A673 (cell line): Measurements from ENCODE around the gene BRD8. TPM values are rescaled to one million over a fixed set of nuclear protein-coding genes. Genes with fewer than 3 reads are reported as not detected.
"Not testable (repeated sequence)": the region's sequence is repeated elsewhere in the genome, so short reads cannot be mapped to it uniquely, and the experiment has no call there.

Experiments
- BruUV-seq: library from RNA; stranded (reverse); fragments of 400-500 nt; replicated peaks from 2 replicates; lab custom pipeline; 2021; lab: Mats Ljungman, UMichigan
- CTCF ChIA-PET: fragments of 300-600 bp; sonication (Branson Sonifier 250); formaldehyde crosslinking; loops from one replicate; lab custom pipeline; 2022; ENCODE audit warnings: antibody characterized with exemption; lab: Charles Lee
- POLR2A ChIA-PET: fragments of 300-600 bp; sonication (Branson Sonifier 250); formaldehyde crosslinking; loops from one replicate; lab custom pipeline; 2022; ENCODE audit warnings: antibody characterized with exemption; ENCODE audit not compliant: low non-redundant PET; lab: Charles Lee
- DNase-seq: peaks from one replicate; pipeline ENCODE4 v3.0.0-alpha.2; 2015; ENCODE audit warnings: low spot score
- H3K27ac ChIP-seq: fragments of 200-600 bp; sonication (generic); 2 replicates; pipeline ENCODE4 v1.5.1; 2016; ENCODE audit warnings: mixed run types, low read depth, mild to moderate bottlenecking, mixed read lengths, antibody characterized with exemption, low read length; ENCODE audit not compliant: poor library complexity, severe bottlenecking
- H3K27me3 ChIP-seq: fragments of 200-600 bp; sonication (generic); replicated peaks from 2 replicates; pipeline ENCODE4 v1.6.1; 2017; ENCODE audit warnings: mixed run types, low read depth, mild to moderate bottlenecking, mixed read lengths, antibody characterized with exemption, low read length; ENCODE audit not compliant: insufficient read depth, poor library complexity
- H3K36me3 ChIP-seq: fragments of 200-600 bp; sonication (generic); 2 replicates; pipeline ENCODE4 v1.6.1; 2016; ENCODE audit warnings: mixed run types, mild to moderate bottlenecking, mixed read lengths, antibody characterized with exemption, low read length; ENCODE audit not compliant: insufficient read depth, poor library complexity, severe bottlenecking
- H3K4me1 ChIP-seq: fragments of 200-600 bp; sonication (generic); 2 replicates; pipeline ENCODE4 v1.6.1; 2017; ENCODE audit warnings: mixed run types, mild to moderate bottlenecking, mixed read lengths, antibody characterized with exemption, low read length; ENCODE audit not compliant: insufficient read depth, poor library complexity, severe bottlenecking
- H3K4me3 ChIP-seq: fragments of 200-600 bp; sonication (generic); 2 replicates; pipeline ENCODE4 v1.5.1; 2016; ENCODE audit warnings: low read depth, mixed run types, mild to moderate bottlenecking, mixed read lengths, low read length; ENCODE audit not compliant: poor library complexity, severe bottlenecking
- H3K9me3 ChIP-seq: fragments of 200-600 bp; sonication (generic); 2 replicates; pipeline ENCODE4 v1.6.1; 2016; ENCODE audit warnings: mixed run types, low read depth, mild to moderate bottlenecking, mixed read lengths, antibody characterized with exemption, low read length; ENCODE audit not compliant: poor library complexity, severe bottlenecking
- EZH2 ChIP-seq: fragments of 200-600 bp; sonication (generic); IDR thresholded peaks from 2 replicates; pipeline ENCODE4 v1.6.1; 2017; ENCODE audit warnings: borderline replicate concordance, low read depth, mild to moderate bottlenecking, mixed read lengths, antibody characterized with exemption, low read length; ENCODE audit not compliant: poor library complexity, severe bottlenecking
- intact Hi-C: fragments of 100-400 bp; cut with micrococcal nuclease; formaldehyde crosslinking; loops from one replicate; pipeline ENCODE4 v1.10.0; 2022; ENCODE audit not compliant: unreplicated experiment
- total RNA-seq: library from RNA; stranded (reverse); gene quantifications from 2 replicates; pipeline ENCODE4 v1.2.3, GENCODE V29; 2021
- TF ChIP-seq, protein P1 (sequence below): fragments of 300-800, 200-600 bp; sonication (generic); conservative IDR thresholded peaks from 2 replicates; pipeline ENCODE4 v1.5.1; 2017; ENCODE audit warnings: low read depth, mild to moderate bottlenecking, antibody characterized with exemption, low read length, moderate library complexity, mixed read lengths

Gene BRD8
- total RNA-seq, 1 experiment from 2014 or later, result 86.7 TPM

DNA sequence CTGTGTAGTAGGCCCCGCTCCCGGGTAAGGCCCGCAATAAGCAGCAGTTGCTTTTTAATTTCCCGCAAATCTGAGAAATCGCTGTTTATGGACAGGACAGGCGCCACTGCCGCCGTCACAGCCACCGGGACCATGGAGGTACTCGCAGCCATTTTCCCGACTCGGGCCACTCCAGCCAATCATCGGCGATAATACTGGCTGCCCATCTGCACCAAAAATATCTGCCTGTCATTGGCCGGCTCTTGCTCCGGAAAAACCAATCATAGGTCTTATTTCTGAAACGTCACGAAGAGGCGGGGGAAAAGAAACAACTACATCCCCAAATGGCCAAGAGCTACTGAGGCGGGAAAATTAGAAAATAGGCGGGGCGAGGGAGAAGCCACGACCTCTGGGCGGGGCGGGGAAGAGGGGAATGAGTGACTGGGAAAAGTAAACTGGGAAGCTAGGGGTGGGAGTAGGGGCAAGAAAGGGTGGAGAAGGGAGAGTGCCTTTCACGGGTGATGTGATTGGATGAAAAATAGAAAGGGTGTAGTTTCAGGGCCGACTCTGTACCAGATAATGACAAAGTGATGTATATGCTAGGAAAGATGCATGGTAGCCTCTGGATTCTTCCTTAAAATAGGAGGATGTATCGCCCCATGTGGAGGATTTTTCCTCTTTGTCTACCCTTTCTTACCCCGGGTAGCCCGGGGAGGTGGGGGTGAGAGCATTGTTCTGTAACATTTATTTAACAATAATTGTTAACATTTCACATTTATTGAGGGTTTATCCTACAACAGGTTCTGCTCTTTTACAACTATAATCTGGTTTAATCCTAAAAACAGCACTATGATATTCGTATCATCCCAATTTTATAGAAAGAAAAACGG, 35.0 kb upstream of the BRD8 start, which contains the start of gene CDC23:
Gene CDC23 (minus strand): TSS at position 163 of the 869 bp plus-strand sequence. CDS start 11 bp downstream, at position 152.
- no peak for TF ChIP-seq EZH2
- TF ChIP-seq, protein P1, sequence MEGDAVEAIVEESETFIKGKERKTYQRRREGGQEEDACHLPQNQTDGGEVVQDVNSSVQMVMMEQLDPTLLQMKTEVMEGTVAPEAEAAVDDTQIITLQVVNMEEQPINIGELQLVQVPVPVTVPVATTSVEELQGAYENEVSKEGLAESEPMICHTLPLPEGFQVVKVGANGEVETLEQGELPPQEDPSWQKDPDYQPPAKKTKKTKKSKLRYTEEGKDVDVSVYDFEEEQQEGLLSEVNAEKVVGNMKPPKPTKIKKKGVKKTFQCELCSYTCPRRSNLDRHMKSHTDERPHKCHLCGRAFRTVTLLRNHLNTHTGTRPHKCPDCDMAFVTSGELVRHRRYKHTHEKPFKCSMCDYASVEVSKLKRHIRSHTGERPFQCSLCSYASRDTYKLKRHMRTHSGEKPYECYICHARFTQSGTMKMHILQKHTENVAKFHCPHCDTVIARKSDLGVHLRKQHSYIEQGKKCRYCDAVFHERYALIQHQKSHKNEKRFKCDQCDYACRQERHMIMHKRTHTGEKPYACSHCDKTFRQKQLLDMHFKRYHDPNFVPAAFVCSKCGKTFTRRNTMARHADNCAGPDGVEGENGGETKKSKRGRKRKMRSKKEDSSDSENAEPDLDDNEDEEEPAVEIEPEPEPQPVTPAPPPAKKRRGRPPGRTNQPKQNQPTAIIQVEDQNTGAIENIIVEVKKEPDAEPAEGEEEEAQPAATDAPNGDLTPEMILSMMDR, result no peak
- H3K27me3 ChIP-seq, result no peaks in the 10 kb centered on the region
- CTCF ChIA-PET, result interaction anchor here (1.4 kb wide), 1 partner anchor 10 kb away, joined by 5 read pairs; no protein-coding TSS in a partner anchor
- peak within 1 kb of the TSS; percentile 83 for H3K27ac ChIP-seq
- H3K4me3 ChIP-seq, result peak within 1 kb of the TSS; percentile 97
- H3K4me1 ChIP-seq, result peaks cover 12% of the 10 kb centered on the region
- intact Hi-C loops, result loop anchor here (2.0 to 10.0 kb wide), 2 partner anchors 35 to 281 kb away; partner anchors contain the start of genes BRD8 and KIF20A
- DNase-seq, result peak; percentile 100
- no peaks in the 10 kb centered on the region for H3K9me3 ChIP-seq
- POLR2A ChIA-PET, result interaction anchor here (0.5 to 0.7 kb wide), 2 partner anchors 24 to 356 kb away, joined by 3 to 4 read pairs; no protein-coding TSS in a partner anchor
- H3K36me3 ChIP-seq, result peaks cover 4% of the 10 kb centered on the region
- no TSS peak for BruUV-seq

DNA sequence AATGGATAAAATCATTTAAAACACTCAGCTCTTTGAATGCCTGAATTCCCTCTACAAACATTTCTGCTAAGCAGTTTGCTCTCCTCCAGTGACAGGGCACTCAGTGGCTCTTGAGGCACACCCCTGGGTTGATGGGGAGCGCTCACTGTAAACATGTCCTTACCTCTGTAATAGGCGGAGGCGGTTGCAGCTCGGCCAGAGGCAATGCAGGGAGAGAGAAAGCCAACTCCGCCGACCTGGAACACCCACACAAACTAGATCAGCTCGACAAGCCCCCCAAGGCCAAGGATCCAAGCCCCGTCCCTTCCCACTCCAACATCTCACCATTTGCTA, 34.4 kb upstream of the BRD8 start:
- TF ChIP-seq, protein P1, result no peak
- no peak for TF ChIP-seq EZH2
- ChIA-PET CTCF (interaction anchor here (1.4 kb wide), 1 partner anchor 10 kb away, joined by 5 read pairs; no protein-coding TSS in a partner anchor), POLR2A (interaction anchor here (0.6 to 0.7 kb wide), 2 partner anchors 23 to 68 kb away, joined by 4 read pairs; no protein-coding TSS in a partner anchor)
- no peaks in the 10 kb centered on the region for H3K9me3 ChIP-seq
- H3K4me1 ChIP-seq, result peaks cover 12% of the 10 kb centered on the region
- H3K4me3 ChIP-seq, result peak overlapping the region; percentile 97
- H3K36me3 ChIP-seq, result peaks cover 9% of the 10 kb centered on the region
- DNase-seq, result no peak
- TSS peak; percentile 71 for BruUV-seq
- H3K27ac ChIP-seq, result peak overlapping the region; percentile 83
- no peaks in the 10 kb centered on the region for H3K27me3 ChIP-seq
- intact Hi-C loops, result loop anchor here (2.0 to 10.0 kb wide), 2 partner anchors 34 to 282 kb away; partner anchors contain the start of genes BRD8 and KIF20A

DNA sequence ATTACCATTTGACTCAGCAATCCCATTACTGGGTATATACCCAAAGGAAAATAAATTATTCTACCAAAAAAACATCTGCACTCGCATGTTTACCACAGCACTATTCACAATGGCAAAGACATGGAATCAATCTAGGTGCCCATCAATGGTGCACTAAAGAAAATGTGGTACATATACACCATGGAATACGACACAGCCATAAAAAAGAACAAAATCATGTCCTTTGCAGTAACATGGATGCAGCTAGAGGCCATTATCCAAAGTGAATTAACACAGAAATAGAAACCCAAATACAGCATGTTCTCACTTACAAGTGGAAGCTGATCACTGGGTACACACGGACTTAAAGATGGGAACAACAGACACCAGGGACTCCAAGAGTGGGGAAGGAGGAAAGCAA, 32.6 kb upstream of the BRD8 start:
- no peaks in the 10 kb centered on the region for H3K9me3 ChIP-seq
- H3K27me3 ChIP-seq, result no peaks in the 10 kb centered on the region
- intact Hi-C loops, result loop anchor here (10.0 kb wide), 1 partner anchor 284 kb away; no protein-coding TSS in a partner anchor
- TF ChIP-seq, protein P1, result no peak
- no peak for TF ChIP-seq EZH2
- ChIA-PET CTCF (no interaction called here), POLR2A (no interaction called here)
- peaks cover 15% of the 10 kb centered on the region for H3K36me3 ChIP-seq
- DNase-seq, result no peak
- no peak overlapping the region for H3K27ac ChIP-seq
- BruUV-seq, result no TSS peak
- H3K4me1 ChIP-seq, result peaks cover 12% of the 10 kb centered on the region
- H3K4me3 ChIP-seq, result no peak overlapping the region

DNA sequence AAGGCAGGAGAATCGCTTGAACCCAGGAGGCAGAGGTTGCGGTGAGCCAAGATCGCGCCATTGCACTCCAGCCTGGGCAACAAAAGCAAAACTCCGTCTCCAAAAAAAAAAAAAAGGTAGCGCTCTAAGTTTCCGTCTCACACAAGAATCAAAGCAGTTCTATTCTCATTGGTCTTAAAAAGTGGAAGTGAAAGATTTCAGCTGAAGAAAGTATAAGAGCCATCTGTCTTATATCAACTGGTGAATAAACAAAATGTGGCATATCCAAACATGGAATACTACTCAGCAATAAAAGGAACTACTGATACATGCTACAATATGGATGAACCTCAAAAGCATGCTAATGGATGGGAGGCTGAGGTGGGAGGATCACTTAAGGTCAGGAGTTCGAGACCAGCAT, 15.4 kb upstream of the BRD8 start:
- H3K4me3 ChIP-seq, intact Hi-C loops, H3K27me3 ChIP-seq, BruUV-seq, DNase-seq, H3K27ac ChIP-seq, H3K9me3 ChIP-seq, H3K4me1 ChIP-seq, CTCF ChIA-PET: not testable (repeated sequence)
- peaks cover 61% of the 10 kb centered on the region for H3K36me3 ChIP-seq
- POLR2A ChIA-PET, result interaction anchor here (0.6 kb wide), 1 partner anchor 309 kb away, joined by 6 read pairs; no protein-coding TSS in a partner anchor
